Testis (tissue), 5 donors: Measurements from ENCODE around the gene C1QTNF9. TPM values are rescaled to one million over a fixed set of nuclear protein-coding genes. Genes with fewer than 3 reads are reported as not detected.
A peak's percentile ranks its signal among the peaks of the same experiment; 100 is the strongest.
"Not testable (repeated sequence)": the region's sequence is repeated elsewhere in the genome, so short reads cannot be mapped to it uniquely, and the experiment has no call there.

Source experiments
- DNase-seq: peaks from one replicate; pipeline ENCODE4 v3.0.0-alpha.2; 2019
- H3K27ac ChIP-seq, 2 donors: fragments of 200-600 bp; sonication (generic); one replicate each; pipeline ENCODE4 v1.5.1; 2019
- H3K27me3 ChIP-seq: fragments of 200-600 bp; sonication (generic); one replicate; pipeline ENCODE4 v1.5.1; 2019
- H3K36me3 ChIP-seq: fragments of 200-600 bp; sonication (generic); one replicate; pipeline ENCODE4 v1.5.1; 2017; ENCODE audit warnings: low read depth; ENCODE audit errors: missing control alignments
- H3K4me1 ChIP-seq: fragments of 200-600 bp; sonication (generic); one replicate; pipeline ENCODE4 v1.5.1; 2019
- H3K4me3 ChIP-seq, 2 donors: fragments of 200-600 bp; sonication (generic); one replicate each; pipeline ENCODE4 v1.5.1; 2017 to 2019
- H3K9me3 ChIP-seq: fragments of 200-600 bp; sonication (generic); one replicate; pipeline ENCODE4 v1.5.1; 2017
- POLR2A ChIP-seq: fragments of 450-650 bp; IDR thresholded peaks from one replicate; pipeline ENCODE4 v1.6.1; 2017; ENCODE audit warnings: antibody characterized with exemption, mild to moderate bottlenecking, moderate library complexity
- WGBS, 2 donors: methylation state at CpG; one replicate each; pipeline ENCODE4 v1.1.5; 2018; 5-methylcytosine and 5-hydroxymethylcytosine counted together
- intact Hi-C: fragments of 100-400 bp; cut with DNase I; formaldehyde crosslinking; loops from one replicate; pipeline ENCODE4 v1.15.1; 2023; ENCODE audit warnings: low total_unique reads
- long read RNA-seq, 2 donors: transcript quantifications; one replicate each; lab custom pipeline, GENCODE V29; 2026
- polyA plus RNA-seq: library from polyadenylated mRNA; stranded (reverse); fragments of 350-450 nt; fragmentation: Illumina TruSeq; extraction: RNeasy Lipid Tissue Mini Kit (QIAGEN cat#74804); gene quantifications from one replicate; pipeline ENCODE4 v1.2.3, GENCODE V29; 2014; ENCODE audit warnings: low read depth, low replicate concordance; ENCODE audit not compliant: insufficient read depth
- total RNA-seq, 2 donors: library from RNA; depleted of rRNA; stranded (reverse); fragments of >200 nt; gene quantifications; one replicate each; pipeline ENCODE4 v1.2.3, GENCODE V29; 2016
- TF ChIP-seq, protein P1 (sequence below), 3 experiments: fragments of 450-650 bp in 2 of 3; fragments of 200-600 bp in 1 of 3; sonication (generic) in 1 of 3; IDR thresholded peaks; one replicate each; pipeline ENCODE4 v1.5.1; 2016 to 2019; ENCODE audit warnings: antibody characterized with exemption in 3 of 3, mild to moderate bottlenecking in 2 of 3, moderate library complexity in 1 of 3

C1QTNF9 gene
- total RNA-seq (1 to 10 TPM in 1 of 2 donors, under 1 TPM in 1; 0.43 to 2.4 TPM), polyA plus RNA-seq (1.1 TPM)
- long read RNA-seq, donor 1, result 0 reads
- long read RNA-seq, donor 2, result 0 reads

DNA sequence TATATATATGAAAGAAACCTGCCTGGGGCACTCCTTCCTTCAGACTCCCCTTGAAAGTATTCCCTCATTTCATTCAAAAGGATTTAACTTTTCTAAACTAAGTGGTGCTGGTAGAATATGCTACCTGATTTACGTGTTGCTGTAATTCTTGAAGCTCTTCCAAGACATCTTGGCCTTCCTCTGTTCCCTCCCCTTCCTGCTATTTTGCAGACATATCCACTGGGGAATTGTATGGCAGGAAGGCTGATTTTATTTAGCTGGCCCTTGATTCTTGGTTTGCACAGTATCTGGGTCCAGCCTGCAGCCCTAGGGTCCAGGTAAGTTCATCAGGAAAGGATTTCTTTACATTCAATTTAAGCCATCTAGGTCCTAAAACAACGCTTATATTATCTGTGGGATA is at the start of gene C1QTNF9:
C1QTNF9 (plus strand) TSS at position 281 of the 400 bp plus-strand sequence. CDS start 6,424 bp downstream, outside the sequence.
- peak within 1 kb of the TSS; percentile 41 to 63 for H3K27ac ChIP-seq
- H3K36me3 ChIP-seq, DNase-seq, intact Hi-C loops, H3K9me3 ChIP-seq, H3K27me3 ChIP-seq: not testable (repeated sequence)
- WGBS, 2 donors, result 39 to 49% methylated on average over 2 of the region's 2 CpGs
- peak within 1 kb of the TSS in 1 of 2 donors; percentile 1 for H3K4me3 ChIP-seq
- peaks cover 34% of the 10 kb centered on the region for H3K4me1 ChIP-seq

DNA sequence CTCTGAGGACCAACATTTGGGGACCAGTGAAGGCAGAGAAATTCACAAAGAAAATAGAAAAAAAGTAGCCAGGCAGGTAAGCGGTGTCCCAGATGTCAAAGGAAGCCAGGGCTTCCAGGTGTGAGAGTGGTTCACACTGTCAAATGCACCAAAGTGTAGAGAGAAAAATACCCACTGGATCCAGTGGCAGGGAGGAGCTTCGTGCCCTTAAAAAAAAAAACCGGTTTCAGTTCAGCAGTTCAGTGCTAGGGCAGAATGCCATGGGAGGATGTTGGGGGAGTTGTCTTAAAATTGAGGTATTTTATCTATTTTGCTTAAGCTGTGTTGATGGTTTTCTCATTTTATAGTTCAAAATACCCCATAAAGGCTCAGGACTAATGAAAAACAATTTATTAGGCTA is 47.8 kb upstream of the C1QTNF9 start:
- H3K9me3 ChIP-seq, result no peaks in the 10 kb centered on the region
- no peak overlapping the region for H3K27ac ChIP-seq
- peak; percentile 12 for DNase-seq
- H3K4me3 ChIP-seq, result no peak overlapping the region
- WGBS, 2 donors, result 70 to 73% methylated on average over 3 of the region's 3 CpGs
- intact Hi-C loops, result no loop called here
- no peaks in the 10 kb centered on the region for H3K27me3 ChIP-seq
- TF ChIP-seq, protein P1, sequence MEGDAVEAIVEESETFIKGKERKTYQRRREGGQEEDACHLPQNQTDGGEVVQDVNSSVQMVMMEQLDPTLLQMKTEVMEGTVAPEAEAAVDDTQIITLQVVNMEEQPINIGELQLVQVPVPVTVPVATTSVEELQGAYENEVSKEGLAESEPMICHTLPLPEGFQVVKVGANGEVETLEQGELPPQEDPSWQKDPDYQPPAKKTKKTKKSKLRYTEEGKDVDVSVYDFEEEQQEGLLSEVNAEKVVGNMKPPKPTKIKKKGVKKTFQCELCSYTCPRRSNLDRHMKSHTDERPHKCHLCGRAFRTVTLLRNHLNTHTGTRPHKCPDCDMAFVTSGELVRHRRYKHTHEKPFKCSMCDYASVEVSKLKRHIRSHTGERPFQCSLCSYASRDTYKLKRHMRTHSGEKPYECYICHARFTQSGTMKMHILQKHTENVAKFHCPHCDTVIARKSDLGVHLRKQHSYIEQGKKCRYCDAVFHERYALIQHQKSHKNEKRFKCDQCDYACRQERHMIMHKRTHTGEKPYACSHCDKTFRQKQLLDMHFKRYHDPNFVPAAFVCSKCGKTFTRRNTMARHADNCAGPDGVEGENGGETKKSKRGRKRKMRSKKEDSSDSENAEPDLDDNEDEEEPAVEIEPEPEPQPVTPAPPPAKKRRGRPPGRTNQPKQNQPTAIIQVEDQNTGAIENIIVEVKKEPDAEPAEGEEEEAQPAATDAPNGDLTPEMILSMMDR (IDR thresholded peaks at IDR 0.05), result no peak
- no peak for TF ChIP-seq POLR2A
- H3K36me3 ChIP-seq, result no peaks in the 10 kb centered on the region
- peaks cover 15% of the 10 kb centered on the region for H3K4me1 ChIP-seq

GRCh38 chr13:24263632-24264031 is 45.7 kb upstream of the C1QTNF9 start:
- Histone ChIP-seq H3K4me1 (peaks cover 15% of the 10 kb centered on the region), H3K4me3 (no peak overlapping the region), H3K27me3 (no peaks in the 10 kb centered on the region), H3K9me3 (no peaks in the 10 kb centered on the region), H3K27ac (peak overlapping the region; percentile 1 to 66), H3K36me3 (no peaks in the 10 kb centered on the region)
- intact Hi-C loops, result no loop called here
- TF ChIP-seq, protein P1 (IDR thresholded peaks at IDR 0.05), result no peak
- no peak for TF ChIP-seq POLR2A
- WGBS, 2 donors, result 28 to 31% methylated on average over 4 of the region's 4 CpGs
- DNase-seq, result no peak

- H3K4me3 ChIP-seq, result no peak overlapping the region
- no peaks in the 10 kb centered on the region for H3K9me3 ChIP-seq
- TF ChIP-seq, protein P1 (IDR thresholded peaks at IDR 0.05), result no peak
- no peak for TF ChIP-seq POLR2A
- H3K27me3 ChIP-seq, result no peaks in the 10 kb centered on the region
- H3K27ac ChIP-seq, result no peak overlapping the region
- H3K4me1 ChIP-seq, result peaks cover 16% of the 10 kb centered on the region
- no peaks in the 10 kb centered on the region for H3K36me3 ChIP-seq
- DNase-seq, result peak; percentile 21
- 75 to 82% methylated on average over 6 to 8 of the region's 8 CpGs for WGBS, 2 donors
- intact Hi-C loops, result no loop called here
Measured at GRCh38 chr13:24264976-24265375, 44.4 kb upstream of the C1QTNF9 start.

GRCh38 chr13:24265453-24265852 is 43.9 kb upstream of the C1QTNF9 start:
- peak; percentile 8 for DNase-seq

More at GRCh38 chr13:24265453-24265852, 43.9 kb upstream of the C1QTNF9 start:
- no peaks in the 10 kb centered on the region for H3K27me3 ChIP-seq
- intact Hi-C loops, result no loop called here
- no peak for TF ChIP-seq POLR2A
- TF ChIP-seq, protein P1 (IDR thresholded peaks at IDR 0.05), result no peak
- no peak overlapping the region for H3K27ac ChIP-seq
- H3K4me1 ChIP-seq, result peaks cover 19% of the 10 kb centered on the region
- WGBS, 2 donors, result 74 to 85% methylated on average over 3 of the region's 3 CpGs
- H3K36me3 ChIP-seq, result no peaks in the 10 kb centered on the region
- H3K9me3 ChIP-seq, result no peaks in the 10 kb centered on the region
- H3K4me3 ChIP-seq, result no peak overlapping the region
